GM12875 (cell line): ENCODE measurements around the gene ACAP3.
A peak's percentile ranks its signal among the peaks of the same experiment; 100 is the strongest.

Source experiments
- H3K4me3 ChIP-seq: one replicate; pipeline ENCODE4 v1.5.1; 2011; ENCODE audit warnings: low read depth, low read length, control low read depth
- TF ChIP-seq, protein P1 (sequence below): IDR thresholded peaks from 2 replicates; pipeline ENCODE4 v1.5.1; 2011; ENCODE audit warnings: low read depth, mild to moderate bottlenecking, control low read depth, inconsistent platforms, low read length, moderate library complexity, borderline replicate concordance; ENCODE audit not compliant: insufficient read depth

ACAP3 gene

DNA sequence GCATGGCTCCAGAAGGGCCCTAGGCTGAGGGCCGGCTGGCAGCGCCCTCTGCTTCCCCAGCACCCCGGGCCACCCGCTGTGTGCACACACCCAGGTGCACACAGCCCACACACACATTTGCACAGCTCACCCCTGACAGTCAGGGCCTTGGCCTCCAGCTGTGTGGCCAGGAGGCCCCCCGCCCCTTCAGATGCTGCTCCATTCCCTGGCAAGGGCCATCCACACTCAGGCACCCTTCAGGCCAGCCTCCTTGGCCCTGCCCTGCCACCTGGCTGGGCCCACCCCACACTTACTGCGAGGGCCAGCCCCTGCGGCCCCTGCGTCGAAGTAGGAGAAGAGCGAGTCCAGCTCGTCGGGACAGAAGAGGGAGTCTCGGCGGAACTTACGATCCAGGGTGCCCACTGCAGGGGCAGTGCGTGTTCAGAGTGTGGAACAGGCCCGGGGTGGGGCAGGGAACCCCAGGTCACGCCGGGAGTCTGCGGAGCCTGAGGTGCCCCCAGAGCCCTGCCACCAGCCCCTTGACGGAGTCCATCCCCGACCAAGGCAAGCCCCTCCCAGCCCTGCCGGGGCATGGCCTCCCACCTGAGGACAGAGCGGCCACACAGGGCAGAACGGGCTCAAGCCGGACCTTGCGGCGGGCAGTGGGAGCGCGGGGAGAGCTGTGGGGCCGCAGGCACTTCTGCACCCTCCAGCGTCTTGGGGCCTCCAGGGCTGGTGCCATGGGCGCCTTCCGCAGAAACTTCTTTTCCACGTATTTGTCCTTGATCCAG lies 12.4 kb downstream of the ACAP3 start:
- no peak overlapping the region for H3K4me3 ChIP-seq
- TF ChIP-seq, protein P1, sequence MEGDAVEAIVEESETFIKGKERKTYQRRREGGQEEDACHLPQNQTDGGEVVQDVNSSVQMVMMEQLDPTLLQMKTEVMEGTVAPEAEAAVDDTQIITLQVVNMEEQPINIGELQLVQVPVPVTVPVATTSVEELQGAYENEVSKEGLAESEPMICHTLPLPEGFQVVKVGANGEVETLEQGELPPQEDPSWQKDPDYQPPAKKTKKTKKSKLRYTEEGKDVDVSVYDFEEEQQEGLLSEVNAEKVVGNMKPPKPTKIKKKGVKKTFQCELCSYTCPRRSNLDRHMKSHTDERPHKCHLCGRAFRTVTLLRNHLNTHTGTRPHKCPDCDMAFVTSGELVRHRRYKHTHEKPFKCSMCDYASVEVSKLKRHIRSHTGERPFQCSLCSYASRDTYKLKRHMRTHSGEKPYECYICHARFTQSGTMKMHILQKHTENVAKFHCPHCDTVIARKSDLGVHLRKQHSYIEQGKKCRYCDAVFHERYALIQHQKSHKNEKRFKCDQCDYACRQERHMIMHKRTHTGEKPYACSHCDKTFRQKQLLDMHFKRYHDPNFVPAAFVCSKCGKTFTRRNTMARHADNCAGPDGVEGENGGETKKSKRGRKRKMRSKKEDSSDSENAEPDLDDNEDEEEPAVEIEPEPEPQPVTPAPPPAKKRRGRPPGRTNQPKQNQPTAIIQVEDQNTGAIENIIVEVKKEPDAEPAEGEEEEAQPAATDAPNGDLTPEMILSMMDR: no peak

DNA sequence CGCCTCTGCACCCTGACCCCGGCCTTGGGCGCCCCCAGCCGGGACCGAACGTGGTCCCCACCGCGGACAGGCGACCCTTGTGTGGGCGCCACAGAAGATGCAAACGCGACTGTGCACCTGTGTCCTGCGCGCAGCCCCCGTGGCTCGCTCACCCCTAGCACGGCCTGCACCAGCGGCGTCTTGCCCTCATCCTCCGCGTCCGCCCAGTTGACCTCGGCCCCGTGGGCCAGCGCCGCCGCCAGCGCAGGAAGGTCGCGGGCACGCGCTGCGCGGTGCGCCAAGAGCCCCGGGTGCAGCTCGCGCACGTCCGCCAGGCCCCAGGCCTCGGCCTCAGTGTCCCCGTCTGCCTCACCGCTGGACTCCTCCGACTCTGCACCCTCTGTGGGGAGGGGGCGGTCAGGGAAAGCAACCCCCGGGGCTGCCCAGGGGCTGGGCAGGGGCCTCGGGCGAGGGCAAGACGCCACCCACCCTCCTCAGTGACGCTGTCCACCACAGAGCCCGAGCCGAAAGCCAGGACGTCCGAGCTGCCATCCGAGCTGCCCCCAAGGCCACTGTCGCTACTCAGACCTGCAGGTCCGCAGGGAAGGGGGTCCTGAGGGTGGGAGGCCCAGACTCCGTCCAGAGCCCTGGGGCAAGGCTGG lies 13.4 kb downstream of the ACAP3 start:
- TF ChIP-seq, protein P1: no peak
- H3K4me3 ChIP-seq: no peak overlapping the region

DNA sequence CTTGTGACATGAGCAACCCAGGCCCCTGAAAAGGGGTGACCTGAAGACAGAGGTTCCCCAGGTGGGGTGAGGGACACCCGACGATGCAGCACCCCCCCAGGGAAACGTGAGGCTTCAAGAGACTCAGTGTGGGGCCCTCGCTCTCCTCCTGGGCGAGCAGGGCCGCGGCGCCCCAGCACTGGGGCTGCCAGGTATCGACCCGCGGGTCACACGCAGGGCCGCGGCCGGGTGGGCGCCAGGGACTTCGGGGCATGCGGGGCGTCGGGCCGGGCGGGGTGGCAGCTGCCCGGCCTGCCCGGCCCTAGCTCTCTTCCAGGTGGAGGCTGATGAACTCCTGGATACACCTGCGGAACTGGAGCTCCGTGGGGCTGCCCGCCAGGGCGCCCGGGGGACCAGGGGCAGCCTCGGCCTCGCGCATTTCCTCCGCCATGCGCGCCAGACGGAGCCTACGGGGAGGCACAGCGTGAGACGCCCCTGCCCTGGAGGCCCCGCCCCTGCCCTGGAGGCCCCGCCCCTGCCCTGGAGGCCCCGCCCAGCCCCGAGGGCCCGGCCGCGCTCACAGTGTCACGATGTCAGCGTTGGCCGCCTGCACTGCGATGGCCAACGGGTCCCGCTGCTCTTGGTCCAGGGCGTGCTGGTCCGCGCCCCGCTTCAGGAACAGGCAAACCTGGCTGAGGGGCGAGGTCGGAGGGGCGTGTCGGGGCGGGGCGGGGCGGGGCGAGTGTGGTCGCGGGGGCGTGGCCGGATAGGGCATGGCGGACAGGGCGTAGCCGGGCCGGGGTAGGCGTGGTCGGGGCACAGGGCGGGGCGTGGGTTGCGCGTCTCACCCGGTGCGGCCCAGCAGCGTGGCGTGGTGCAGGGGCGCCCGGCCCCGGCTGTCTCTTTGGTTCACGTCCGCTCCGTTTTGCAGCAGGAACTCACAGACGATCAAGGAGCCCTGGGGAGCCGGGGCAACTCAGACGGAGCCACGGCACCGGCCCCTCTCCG lies 14.2 kb downstream of the ACAP3 start:
- TF ChIP-seq, protein P1: no peak
- H3K4me3 ChIP-seq: no peak overlapping the region

DNA sequence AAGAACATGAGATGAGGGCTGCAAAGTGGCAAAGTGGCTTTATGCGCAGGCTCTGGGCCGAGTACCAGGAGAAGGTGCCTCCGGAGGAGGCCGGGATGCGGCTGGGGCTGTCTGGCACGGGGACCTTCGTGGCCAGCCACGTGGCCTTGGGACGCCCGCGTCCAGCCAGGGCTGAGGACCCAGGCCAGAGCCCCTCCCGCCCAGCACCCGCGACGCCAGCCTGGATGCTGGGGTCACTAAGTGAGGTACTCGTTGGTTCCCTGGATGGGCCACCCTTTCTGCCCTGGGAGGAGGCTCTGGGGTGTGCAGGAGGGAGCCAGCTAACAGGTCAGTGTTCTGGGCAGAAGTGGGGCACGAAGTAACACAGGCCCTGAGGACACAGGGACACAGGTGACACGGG lies 14.9 kb downstream of the ACAP3 start:
- TF ChIP-seq, protein P1: no peak

DNA sequence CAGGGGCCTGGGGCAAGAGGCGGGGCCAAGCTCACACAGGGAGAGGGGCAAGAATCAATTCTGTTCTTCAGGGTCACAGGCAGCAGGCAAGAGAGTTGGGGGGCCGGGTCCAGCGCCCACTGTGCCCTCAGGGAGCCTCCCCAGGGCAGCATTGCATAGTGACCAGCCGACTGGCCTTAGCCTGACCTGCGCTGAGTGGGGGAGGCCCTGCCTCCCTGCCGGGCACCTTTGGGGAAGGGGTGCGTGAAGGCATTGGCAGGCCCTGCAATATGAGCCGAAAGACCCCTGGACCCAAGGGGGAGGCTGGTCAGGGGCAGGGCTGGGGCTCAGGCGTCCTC lies 15.3 kb downstream of the ACAP3 start:
- H3K4me3 ChIP-seq: no peak overlapping the region
- TF ChIP-seq, protein P1: no peak

More for the DNA sequence above, 14.9 kb downstream of the ACAP3 start:
- H3K4me3 ChIP-seq: no peak overlapping the region

DNA sequence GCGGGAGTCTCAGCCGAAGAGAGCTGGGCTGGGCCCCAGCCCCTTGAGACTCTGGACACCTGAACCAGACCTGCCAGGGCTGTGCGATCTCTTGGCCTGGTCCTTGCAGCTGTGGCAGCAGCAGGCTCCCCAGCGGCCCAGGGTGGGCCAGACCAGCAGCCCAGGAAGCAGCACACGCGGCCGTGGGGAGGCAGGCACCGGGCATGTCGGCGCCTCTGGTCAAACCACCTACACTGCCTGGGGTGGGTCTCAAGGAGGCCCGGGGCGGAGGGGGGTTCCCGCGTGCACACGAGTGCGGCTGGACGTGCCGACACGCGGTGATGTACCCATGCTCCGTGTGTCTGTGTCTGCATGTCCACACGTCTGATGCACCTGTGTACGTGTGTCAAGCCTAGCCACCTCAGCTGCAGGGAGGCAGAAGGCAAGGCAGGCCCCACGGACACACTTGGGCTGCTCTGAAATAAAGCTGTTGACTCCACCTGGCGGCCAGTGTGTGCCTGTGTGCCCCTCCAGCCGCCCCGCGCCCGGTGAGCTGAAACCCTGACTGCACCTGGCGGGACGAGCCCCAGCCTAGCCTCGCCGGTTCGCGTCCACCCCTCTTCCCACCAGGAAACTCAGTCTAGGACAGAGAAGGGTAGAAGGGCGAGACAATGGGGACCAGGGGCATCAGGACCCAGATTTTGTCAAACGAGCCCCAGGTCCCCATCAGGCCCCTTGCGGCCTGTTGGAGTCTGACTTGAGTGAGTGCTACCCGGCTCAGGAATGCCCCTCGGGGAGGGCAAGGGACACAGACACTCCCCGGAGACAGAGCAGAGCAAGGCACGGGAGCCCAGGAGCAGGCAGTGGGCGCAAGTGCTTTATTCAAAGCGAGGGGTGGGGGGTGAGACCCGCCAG lies 15.9 kb downstream of the ACAP3 start:
- no peak overlapping the region for H3K4me3 ChIP-seq
- TF ChIP-seq, protein P1: peak; percentile 69
